Activated T-cell treated with anti-CD3 and anti-CD28 coated beads, Interleukin-2, amount 50 U/mL, for 72 hours (primary cell): ENCODE measurements around the gene CSNK1G1. TPM values are rescaled to one million over a fixed set of nuclear protein-coding genes. Genes with fewer than 3 reads are reported as not detected.
A peak's percentile ranks its signal among the peaks of the same experiment; 100 is the strongest.
"Not testable (repeated sequence)": the region's sequence is repeated elsewhere in the genome, so short reads cannot be mapped to it uniquely, and the experiment has no call there.

Source experiments
- ATAC-seq, 2 donors: fragments of 150-1000 bp; cut with Tn5 transposase; replicated peaks in 1 of 2; 2 replicates each; pipeline ENCODE4 v1.10.0; 2021; ENCODE audit warnings: moderate library complexity in 2 of 2, mild to moderate bottlenecking in 1 of 2
- DNase-seq, 2 donors: peaks; one replicate each; pipeline ENCODE4 v3.0.0; 2021 to 2022; ENCODE audit warnings: mixed read lengths in 1 of 2
- H3K27ac Mint-ChIP-seq: one replicate; pipeline ENCODE4 v1.8.0; 2022; ENCODE audit warnings: mild to moderate bottlenecking, moderate library complexity, mixed read lengths
- H3K27me3 Mint-ChIP-seq: one replicate; pipeline ENCODE4 v1.8.0; 2022; ENCODE audit warnings: low read depth, mixed read lengths
- H3K36me3 Mint-ChIP-seq, 2 donors: one replicate each; pipeline ENCODE4 v1.8.0; 2022; ENCODE audit warnings: mixed read lengths in 2 of 2, mild to moderate bottlenecking in 1 of 2; ENCODE audit not compliant: insufficient read depth in 2 of 2
- H3K4me1 Mint-ChIP-seq: one replicate; pipeline ENCODE4 v1.8.0; 2022; ENCODE audit warnings: low read depth, mixed read lengths
- H3K4me3 Mint-ChIP-seq, 2 donors: one replicate each; pipeline ENCODE4 v1.8.0; 2022; ENCODE audit warnings: mild to moderate bottlenecking in 2 of 2, mixed read lengths in 2 of 2, moderate library complexity in 2 of 2
- H3K9me3 Mint-ChIP-seq, 2 donors: one replicate each; pipeline ENCODE4 v1.8.0; 2022; ENCODE audit warnings: mixed read lengths in 2 of 2
- total RNA-seq, 2 donors: library from RNA; stranded (reverse); gene quantifications; one replicate each; pipeline ENCODE4 v1.2.3, GENCODE V29; 2022

Gene CSNK1G1
- total RNA-seq, 2 donors from 2014 or later, result 29.4 to 31.3 TPM

DNA sequence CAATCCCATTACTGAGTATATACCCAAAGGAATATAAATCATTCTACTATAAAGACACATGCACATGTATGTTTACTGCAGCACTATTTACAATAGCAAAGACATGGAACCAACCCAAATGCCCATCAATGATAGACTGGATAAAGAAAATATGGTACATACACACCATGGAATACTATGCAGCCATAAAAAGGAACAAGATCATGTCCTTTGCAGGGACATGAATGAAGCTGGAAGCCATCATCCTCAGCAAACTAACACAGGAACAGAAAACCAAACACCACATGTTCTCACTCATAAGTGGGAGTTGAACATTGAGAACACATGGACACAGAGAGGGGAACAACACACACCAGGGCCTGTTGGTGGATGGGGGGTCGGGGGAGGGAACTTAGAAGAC, 134.1 kb downstream of the CSNK1G1 start:
- not testable (repeated sequence) for DNase-seq, ATAC-seq, H3K27ac Mint-ChIP-seq, H3K9me3 Mint-ChIP-seq, H3K36me3 Mint-ChIP-seq, H3K4me3 Mint-ChIP-seq, H3K27me3 Mint-ChIP-seq
- peaks cover 25% of the 10 kb centered on the region for H3K4me1 Mint-ChIP-seq

DNA sequence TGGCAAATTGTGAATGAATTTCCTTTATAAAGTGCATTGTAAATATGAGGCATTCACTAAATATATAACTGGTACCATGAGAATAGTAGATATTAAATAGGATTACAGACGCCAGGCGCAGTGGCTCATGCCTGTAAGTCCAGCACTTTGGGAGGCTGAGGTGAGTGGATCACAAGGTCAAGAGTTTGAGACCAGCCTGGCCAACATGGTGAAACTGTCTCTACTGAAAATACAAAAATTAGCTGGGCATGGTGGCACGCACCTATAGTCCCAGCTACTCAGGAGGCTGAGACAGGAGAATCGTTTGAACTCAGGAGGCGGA, 138.6 kb downstream of the CSNK1G1 start:
- not testable (repeated sequence) for H3K4me1 Mint-ChIP-seq, H3K27ac Mint-ChIP-seq, H3K36me3 Mint-ChIP-seq, H3K9me3 Mint-ChIP-seq, ATAC-seq, H3K4me3 Mint-ChIP-seq, DNase-seq, H3K27me3 Mint-ChIP-seq

DNA sequence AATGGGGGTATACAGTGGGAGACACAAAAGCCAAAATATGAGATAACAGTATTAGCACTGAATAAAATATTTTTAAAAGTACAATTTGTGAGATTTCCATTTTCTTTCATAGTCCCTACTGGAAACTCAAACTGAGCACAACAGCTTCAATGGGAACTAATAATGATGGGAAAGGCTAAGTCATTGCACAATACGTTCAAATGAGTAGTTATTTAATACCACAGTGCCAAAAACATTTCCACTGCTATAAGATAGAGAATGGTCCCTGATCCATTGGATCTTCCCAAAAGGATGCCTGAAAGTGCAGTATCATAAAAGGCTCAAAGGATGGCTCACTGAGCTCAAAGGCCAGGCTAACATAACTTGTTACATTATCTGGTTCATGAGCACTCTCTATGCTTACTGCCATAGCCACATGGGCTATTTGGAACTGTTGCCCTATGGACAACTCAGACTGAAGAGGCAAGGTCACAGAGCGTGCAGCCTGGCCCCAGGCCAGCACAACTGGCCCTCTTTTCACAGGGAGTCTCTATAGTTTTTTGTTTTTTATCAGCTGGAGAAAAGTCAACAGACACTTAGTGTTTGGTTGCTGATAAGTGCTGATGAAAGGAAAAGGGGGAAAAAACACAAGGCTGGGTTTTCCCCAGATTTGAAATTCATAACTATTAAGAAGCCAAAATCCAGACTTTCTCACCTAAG, 139.1 kb downstream of the CSNK1G1 start:
- Mint-ChIP-seq H3K27me3 (no peaks in the 10 kb centered on the region), H3K27ac (no peak overlapping the region)
- ATAC-seq, result no peak

DNA sequence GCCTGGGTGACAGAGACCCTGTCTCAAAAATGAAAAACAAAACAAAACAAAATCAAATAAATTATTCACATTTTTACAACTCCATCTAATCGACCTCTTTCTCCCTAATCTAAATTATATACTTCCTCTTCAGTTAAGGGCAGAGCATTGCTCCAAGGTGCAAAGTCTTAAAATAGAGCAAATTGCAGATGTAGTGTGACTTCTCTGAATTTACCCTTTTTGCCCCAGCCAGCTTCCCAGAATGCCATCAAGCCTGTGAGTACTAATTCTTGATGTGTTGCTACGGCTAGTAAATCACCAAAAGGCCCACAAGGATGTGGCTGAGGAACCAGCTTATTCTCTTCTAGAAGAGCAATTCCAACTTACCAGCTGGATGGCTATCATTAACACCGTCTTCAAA, 139.8 kb downstream of the CSNK1G1 start:
- Mint-ChIP-seq H3K9me3 (no peaks in the 10 kb centered on the region), H3K27me3 (no peaks in the 10 kb centered on the region), H3K4me1 (no peaks in the 10 kb centered on the region), H3K36me3 (no peaks in the 10 kb centered on the region), H3K27ac (peak overlapping the region; percentile 60), H3K4me3 (no peak overlapping the region)
- DNase-seq (no peak), ATAC-seq (no peak)

More for the DNA sequence above, 139.1 kb downstream of the CSNK1G1 start:
- Mint-ChIP-seq H3K4me3 (no peak overlapping the region), H3K9me3 (no peaks in the 10 kb centered on the region), H3K36me3 (peaks cover 0 to 1% of the 10 kb centered on the region in 2 donors), H3K4me1 (peaks cover 5% of the 10 kb centered on the region)
- DNase-seq, result no peak

DNA sequence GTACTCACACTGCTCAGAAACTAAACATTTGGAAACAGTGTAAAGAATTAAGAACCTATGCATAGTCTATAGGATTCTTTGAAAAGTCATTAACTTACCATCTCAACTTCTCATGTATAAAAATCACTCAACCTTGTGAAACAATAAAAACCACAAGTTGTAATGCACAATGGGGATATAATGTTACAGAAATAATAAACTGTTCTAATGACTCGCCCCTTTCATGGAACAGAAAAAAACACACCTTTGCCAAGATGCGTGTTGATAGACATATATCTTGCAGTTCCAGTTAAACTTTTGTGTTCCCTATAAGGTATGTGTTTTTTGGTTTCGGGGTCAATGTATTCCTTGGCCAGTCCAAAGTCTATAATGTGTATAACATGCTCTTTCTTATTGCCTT, 142.3 kb downstream of the CSNK1G1 start:
- H3K27me3 Mint-ChIP-seq, result no peaks in the 10 kb centered on the region
- H3K36me3 Mint-ChIP-seq, result no peaks in the 10 kb centered on the region
- H3K4me3 Mint-ChIP-seq, result no peak overlapping the region
- no peaks in the 10 kb centered on the region for H3K4me1 Mint-ChIP-seq
- H3K9me3 Mint-ChIP-seq, result no peaks in the 10 kb centered on the region
- DNase-seq (no peak), ATAC-seq (no peak)
- peak overlapping the region; percentile 42 for H3K27ac Mint-ChIP-seq

DNA sequence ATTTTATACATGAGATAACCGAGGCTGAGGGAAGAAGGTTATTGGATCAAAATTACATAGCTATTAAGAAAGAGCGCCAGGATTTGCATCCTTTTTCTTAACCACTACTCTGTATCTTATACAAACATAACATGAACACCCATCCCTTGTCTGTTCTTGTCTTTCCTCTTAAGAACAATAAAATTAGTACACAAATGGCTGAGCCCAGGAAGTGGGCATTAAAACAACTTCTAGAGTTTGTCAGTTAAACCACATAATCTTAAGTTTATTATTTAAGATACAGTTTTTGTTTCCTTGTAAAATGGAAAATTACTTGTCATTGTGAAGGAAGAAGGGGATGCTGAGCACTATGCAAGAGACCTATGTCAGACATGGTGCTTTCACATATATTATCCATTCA, 144.3 kb downstream of the CSNK1G1 start:
- ATAC-seq (no peak), DNase-seq (no peak)
- Mint-ChIP-seq H3K36me3 (peaks cover 0 to 2% of the 10 kb centered on the region in 2 donors), H3K9me3 (no peaks in the 10 kb centered on the region), H3K27me3 (no peaks in the 10 kb centered on the region), H3K4me1 (no peaks in the 10 kb centered on the region), H3K4me3 (no peak overlapping the region), H3K27ac (no peak overlapping the region)

DNA sequence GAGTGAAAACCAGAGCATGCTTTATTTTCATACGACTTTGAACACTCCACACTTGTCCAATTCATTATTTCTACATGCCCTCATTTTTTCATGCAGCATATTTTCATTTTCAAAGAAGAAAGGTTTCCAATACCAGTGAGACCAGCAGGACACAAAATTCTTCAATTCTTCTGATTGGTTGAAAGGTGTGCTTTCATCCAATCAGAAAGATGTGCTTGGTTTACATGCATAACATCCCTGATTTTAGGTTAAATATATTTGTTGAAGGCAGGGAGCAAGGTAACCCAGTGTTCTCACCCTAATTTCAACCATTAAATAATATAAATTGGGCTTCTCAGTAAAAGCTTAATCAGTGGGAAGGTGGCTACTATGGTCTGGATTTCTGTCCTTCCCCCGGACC, 145.6 kb downstream of the CSNK1G1 start:
- no peak for DNase-seq
- Mint-ChIP-seq H3K27me3 (no peaks in the 10 kb centered on the region), H3K4me1 (no peaks in the 10 kb centered on the region), H3K9me3 (no peaks in the 10 kb centered on the region), H3K36me3 (peaks cover 0 to 2% of the 10 kb centered on the region in 2 donors), H3K4me3 (no peak overlapping the region), H3K27ac (no peak overlapping the region)
- no peak for ATAC-seq

DNA sequence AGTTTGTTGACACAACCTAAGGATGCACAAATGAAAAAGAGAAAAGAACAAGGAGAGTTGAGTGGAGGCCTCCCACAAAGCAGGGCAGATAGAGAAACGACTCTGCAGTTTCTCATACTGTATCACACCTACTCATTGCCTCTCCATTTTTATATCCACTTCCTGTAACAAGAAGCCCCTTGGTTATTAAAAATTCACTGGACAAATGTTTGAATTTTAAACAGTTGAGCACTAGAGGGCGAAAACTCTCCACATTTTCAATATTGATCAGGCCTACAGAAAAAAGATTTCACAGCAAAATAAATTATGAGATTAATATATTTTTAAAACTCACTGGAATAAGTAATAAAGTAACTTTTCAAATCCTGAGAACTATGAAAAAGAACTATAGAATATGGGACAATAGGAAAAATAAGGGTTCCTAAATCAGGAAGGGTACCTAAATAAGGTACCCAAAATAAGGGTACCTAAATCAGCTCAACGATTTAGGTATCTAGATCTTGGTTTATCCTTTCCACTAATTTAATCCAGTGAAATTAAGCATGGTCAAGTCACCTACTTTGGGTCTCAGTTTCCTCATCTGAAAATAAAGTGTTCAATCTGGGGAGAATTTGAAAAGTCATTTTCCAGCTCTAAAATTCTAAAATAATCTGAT, 146.2 kb downstream of the CSNK1G1 start:
- DNase-seq (no peak), ATAC-seq (peak; percentile 22 to 56)
- Mint-ChIP-seq H3K4me3 (no peak overlapping the region), H3K27ac (no peak overlapping the region), H3K27me3 (no peaks in the 10 kb centered on the region), H3K36me3 (peaks cover 0 to 2% of the 10 kb centered on the region in 2 donors), H3K9me3 (no peaks in the 10 kb centered on the region), H3K4me1 (no peaks in the 10 kb centered on the region)

DNA sequence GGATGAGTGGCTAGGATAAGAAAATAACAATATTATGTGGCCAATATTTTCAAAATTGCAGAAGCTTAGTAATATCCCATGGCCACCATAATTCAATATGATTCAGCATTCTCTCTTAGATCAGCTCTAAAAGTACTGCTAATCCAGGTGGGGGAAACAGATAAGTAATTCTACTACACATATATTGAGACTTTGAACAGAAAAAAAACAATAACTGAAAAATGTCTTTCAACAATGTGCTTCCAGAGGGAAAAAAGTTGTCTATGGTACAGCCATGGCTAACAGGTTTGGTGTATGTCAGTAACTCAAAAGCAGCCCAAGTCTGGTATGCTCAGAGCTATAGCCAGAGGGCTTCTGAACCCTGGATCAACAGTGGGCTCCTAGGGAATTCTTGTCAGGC, 150.8 kb downstream of the CSNK1G1 start:
- DNase-seq, result no peak
- H3K4me1 Mint-ChIP-seq, result no peaks in the 10 kb centered on the region
- H3K36me3 Mint-ChIP-seq, result peaks cover 3 to 7% of the 10 kb centered on the region in 2 donors
- no peaks in the 10 kb centered on the region for H3K9me3 Mint-ChIP-seq
- H3K4me3 Mint-ChIP-seq, result no peak overlapping the region
- no peak for ATAC-seq
- peak overlapping the region; percentile 39 for H3K27ac Mint-ChIP-seq
- H3K27me3 Mint-ChIP-seq, result no peaks in the 10 kb centered on the region

DNA sequence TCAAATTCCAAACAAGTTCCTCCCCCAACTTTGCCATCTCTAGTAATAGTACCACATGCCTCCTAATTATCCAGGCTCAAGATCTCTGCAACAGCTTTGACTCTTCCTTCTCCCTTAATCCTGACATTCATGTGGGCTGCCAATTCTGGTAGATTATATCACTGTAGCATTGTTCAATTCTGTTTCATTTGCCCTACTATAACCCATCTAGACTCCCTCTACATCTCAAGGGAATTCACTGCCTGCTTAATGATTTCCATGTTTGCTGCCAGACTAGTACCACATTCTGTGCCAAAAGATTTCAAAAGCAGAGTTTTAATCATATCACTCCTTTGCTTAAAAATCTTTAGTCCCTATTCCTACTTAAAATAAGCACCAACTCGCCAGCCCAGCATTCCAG, 158.5 kb downstream of the CSNK1G1 start:
- H3K27me3 Mint-ChIP-seq, result no peaks in the 10 kb centered on the region
- DNase-seq, result no peak
- H3K4me3 Mint-ChIP-seq, result no peak overlapping the region
- no peaks in the 10 kb centered on the region for H3K4me1 Mint-ChIP-seq
- no peak for ATAC-seq
- no peak overlapping the region for H3K27ac Mint-ChIP-seq
- no peaks in the 10 kb centered on the region for H3K9me3 Mint-ChIP-seq
- peaks cover 4 to 11% of the 10 kb centered on the region in 2 donors for H3K36me3 Mint-ChIP-seq

DNA sequence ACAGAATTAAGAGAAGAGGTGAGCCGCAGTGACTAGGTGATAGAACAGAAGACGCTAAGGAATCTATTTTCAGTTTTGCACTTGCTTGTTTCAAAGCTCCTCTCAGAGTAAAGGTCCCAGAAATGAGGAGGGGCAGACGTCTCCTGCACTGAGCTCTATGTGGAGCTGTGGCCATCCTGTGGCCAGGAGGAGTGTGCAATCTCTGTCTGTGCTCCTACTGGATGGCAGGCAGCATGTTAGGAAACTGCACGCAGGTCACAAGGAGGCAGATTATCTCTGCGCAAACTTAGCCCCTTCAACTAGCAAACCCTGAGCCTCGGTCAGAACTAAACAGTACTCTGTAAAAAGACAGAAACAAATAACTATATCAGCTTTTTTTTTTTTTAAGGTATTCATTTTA, 162.0 kb downstream of the CSNK1G1 start:
- H3K27ac Mint-ChIP-seq, result no peak overlapping the region

DNA sequence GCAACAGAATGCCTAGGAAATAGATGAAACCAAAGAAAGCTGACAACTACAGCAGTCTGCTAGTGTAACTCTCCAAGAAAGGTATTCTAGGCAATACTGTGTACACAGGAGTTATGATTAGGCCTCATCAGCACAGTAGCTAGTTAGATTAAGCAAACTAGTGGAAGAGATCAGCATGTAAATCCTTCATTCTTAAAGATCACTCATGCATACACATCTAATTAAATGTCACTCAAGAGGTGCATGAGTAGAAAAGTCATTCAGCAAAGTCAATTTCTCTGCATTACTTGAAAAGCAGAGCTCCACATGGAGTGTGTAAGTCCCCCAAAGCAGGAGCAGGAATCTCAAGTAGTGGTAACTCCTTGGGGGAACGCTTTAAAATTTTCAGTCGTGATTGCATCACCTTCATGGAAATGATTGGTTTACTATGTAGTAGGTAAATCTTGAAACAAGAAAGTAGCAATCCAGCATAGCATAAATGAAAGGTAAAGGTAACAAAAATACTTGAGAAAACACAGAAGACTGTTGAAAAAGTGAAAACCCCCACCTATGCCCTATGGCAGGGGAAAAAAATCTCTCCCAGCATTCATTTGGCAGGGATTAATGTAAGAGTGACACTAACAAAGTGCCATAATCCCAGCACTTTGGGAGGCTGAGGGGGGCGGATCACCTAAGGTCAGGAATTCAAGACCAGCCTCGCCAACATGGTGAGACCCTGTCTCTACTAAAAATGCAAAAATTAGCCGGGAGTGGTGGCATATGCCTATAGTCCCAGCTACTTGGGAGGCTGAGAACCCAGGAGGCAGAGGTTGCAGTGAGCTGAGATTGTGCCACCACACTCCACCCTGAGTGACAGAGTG, 163.8 kb downstream of the CSNK1G1 start:
- ATAC-seq (no peak), DNase-seq (no peak)
- Mint-ChIP-seq H3K4me1 (peaks cover 16% of the 10 kb centered on the region), H3K9me3 (no peaks in the 10 kb centered on the region), H3K36me3 (peaks cover 2 to 14% of the 10 kb centered on the region in 2 donors), H3K27ac (no peak overlapping the region), H3K27me3 (no peaks in the 10 kb centered on the region), H3K4me3 (no peak overlapping the region)

More for the DNA sequence above, 162.0 kb downstream of the CSNK1G1 start:
- Mint-ChIP-seq H3K36me3 (peaks cover 2 to 10% of the 10 kb centered on the region in 2 donors), H3K4me3 (no peak overlapping the region), H3K9me3 (no peaks in the 10 kb centered on the region), H3K27me3 (no peaks in the 10 kb centered on the region), H3K4me1 (no peaks in the 10 kb centered on the region)
- DNase-seq (no peak), ATAC-seq (no peak)
